Measurements from ENCODE around the gene L2HGDH. TPM values are rescaled to one million over a fixed set of nuclear protein-coding genes. Genes with fewer than 3 reads are reported as not detected.

L2HGDH gene
- total RNA-seq, 1 experiment from 2014 or later, result 24.0 TPM

- Mint-ChIP-seq H3K27ac (no peak overlapping the region), H3K27me3 (ENCODE audit: low read depth) (no peaks in the 10 kb centered on the region), H3K36me3 (no peaks in the 10 kb centered on the region), H3K9me3 (no peaks in the 10 kb centered on the region), H3K4me3 (no peak overlapping the region), H3K4me1 (peaks cover 4% of the 10 kb centered on the region)
- POLR2A ChIA-PET, result interaction anchor here (0.6 kb wide), 2 partner anchors 12 to 28 kb away, joined by 6 to 7 read pairs; no protein-coding TSS in a partner anchor
- CTCF ChIA-PET, result no interaction called here
- TF ChIP-seq KAT7 (CRISPR knock-in tag; IDR thresholded peaks at IDR 0.05; ENCODE audit: borderline replicate concordance) (no peak), CREB1 (CRISPR knock-in tag; IDR thresholded peaks at IDR 0.05) (no peak), CREM (CRISPR knock-in tag; IDR thresholded peaks at IDR 0.05) (no peak), ATF6 (CRISPR knock-in tag; IDR thresholded peaks at IDR 0.05) (no peak), SMAD3 (CRISPR knock-in tag; IDR thresholded peaks at IDR 0.05; ENCODE audit: borderline replicate concordance) (no peak)
- TF ChIP-seq, protein P1, sequence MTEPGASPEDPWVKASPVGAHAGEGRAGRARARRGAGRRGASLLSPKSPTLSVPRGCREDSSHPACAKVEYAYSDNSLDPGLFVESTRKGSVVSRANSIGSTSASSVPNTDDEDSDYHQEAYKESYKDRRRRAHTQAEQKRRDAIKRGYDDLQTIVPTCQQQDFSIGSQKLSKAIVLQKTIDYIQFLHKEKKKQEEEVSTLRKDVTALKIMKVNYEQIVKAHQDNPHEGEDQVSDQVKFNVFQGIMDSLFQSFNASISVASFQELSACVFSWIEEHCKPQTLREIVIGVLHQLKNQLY (CRISPR knock-in tag; IDR thresholded peaks at IDR 0.05), result no peak
- TF ChIP-seq, protein P2, sequence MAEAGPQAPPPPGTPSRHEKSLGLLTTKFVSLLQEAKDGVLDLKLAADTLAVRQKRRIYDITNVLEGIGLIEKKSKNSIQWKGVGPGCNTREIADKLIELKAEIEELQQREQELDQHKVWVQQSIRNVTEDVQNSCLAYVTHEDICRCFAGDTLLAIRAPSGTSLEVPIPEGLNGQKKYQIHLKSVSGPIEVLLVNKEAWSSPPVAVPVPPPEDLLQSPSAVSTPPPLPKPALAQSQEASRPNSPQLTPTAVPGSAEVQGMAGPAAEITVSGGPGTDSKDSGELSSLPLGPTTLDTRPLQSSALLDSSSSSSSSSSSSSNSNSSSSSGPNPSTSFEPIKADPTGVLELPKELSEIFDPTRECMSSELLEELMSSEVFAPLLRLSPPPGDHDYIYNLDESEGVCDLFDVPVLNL (CRISPR knock-in tag; IDR thresholded peaks at IDR 0.05; ENCODE audit: borderline replicate concordance, low read depth), result no peak
- TF ChIP-seq, protein P3, sequence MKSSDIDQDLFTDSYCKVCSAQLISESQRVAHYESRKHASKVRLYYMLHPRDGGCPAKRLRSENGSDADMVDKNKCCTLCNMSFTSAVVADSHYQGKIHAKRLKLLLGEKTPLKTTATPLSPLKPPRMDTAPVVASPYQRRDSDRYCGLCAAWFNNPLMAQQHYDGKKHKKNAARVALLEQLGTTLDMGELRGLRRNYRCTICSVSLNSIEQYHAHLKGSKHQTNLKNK (CRISPR knock-in tag; IDR thresholded peaks at IDR 0.05), result no peak
- no peak for ATAC-seq
- DNase-seq (ENCODE audit: low spot score), result no peak
Measured at GRCh38 chr14:50212726-50213125, 99.3 kb downstream of the L2HGDH start.

DNA sequence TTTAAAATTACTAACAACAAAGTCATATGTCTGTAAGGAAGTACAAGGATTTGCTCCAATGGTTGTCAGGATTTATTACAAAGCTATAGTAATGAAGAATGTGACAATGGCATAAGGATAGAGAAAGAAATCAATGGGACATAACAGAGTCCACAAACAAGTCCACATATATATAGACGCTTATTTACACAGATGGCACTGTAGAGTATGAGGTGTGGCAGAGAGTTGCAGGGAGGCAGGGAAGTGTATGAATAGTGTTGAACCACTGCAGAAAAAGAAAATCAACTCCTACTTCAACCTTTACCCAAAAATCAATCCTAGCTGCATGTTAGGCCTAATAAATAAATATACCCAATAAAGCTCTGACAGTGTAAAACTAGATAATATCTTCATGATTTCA, 102.0 kb downstream of the L2HGDH start:
- no peak for ATAC-seq

More for the DNA sequence above, 102.0 kb downstream of the L2HGDH start:
- ChIA-PET POLR2A (no interaction called here), CTCF (interaction anchor here (1.2 kb wide), 1 partner anchor 358 kb away, joined by 4 read pairs; the partner anchor contains the start of gene NEMF)
- no peaks in the 10 kb centered on the region for H3K4me1 Mint-ChIP-seq
- no peaks in the 10 kb centered on the region for H3K36me3 Mint-ChIP-seq
- no peak overlapping the region for H3K27ac Mint-ChIP-seq
- no peak overlapping the region for H3K4me3 Mint-ChIP-seq
- DNase-seq (ENCODE audit: low spot score), result no peak
- TF ChIP-seq, protein P1 (CRISPR knock-in tag; IDR thresholded peaks at IDR 0.05), result no peak
- TF ChIP-seq ZNF423 (CRISPR knock-in tag; IDR thresholded peaks at IDR 0.05), result no peak
- no peak for TF ChIP-seq SP1 (CRISPR knock-in tag; conservative IDR thresholded peaks at IDR 0.05)
- no peak for TF ChIP-seq HMGA2 (CRISPR knock-in tag; IDR thresholded peaks at IDR 0.05)
- TF ChIP-seq GABPB1 (CRISPR knock-in tag; IDR thresholded peaks at IDR 0.05), result no peak
- TF ChIP-seq, protein P4, sequence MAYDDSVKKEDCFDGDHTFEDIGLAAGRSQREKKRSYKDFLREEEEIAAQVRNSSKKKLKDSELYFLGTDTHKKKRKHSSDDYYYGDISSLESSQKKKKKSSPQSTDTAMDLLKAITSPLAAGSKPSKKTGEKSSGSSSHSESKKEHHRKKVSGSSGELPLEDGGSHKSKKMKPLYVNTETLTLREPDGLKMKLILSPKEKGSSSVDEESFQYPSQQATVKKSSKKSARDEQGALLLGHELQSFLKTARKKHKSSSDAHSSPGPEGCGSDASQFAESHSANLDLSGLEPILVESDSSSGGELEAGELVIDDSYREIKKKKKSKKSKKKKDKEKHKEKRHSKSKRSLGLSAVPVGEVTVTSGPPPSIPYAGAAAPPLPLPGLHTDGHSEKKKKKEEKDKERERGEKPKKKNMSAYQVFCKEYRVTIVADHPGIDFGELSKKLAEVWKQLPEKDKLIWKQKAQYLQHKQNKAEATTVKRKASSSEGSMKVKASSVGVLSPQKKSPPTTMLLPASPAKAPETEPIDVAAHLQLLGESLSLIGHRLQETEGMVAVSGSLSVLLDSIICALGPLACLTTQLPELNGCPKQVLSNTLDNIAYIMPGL (CRISPR knock-in tag; IDR thresholded peaks at IDR 0.05), result no peak
- no peak for TF ChIP-seq OVOL2 (CRISPR knock-in tag; IDR thresholded peaks at IDR 0.05; ENCODE audit: borderline replicate concordance)
- TF ChIP-seq, protein P5, sequence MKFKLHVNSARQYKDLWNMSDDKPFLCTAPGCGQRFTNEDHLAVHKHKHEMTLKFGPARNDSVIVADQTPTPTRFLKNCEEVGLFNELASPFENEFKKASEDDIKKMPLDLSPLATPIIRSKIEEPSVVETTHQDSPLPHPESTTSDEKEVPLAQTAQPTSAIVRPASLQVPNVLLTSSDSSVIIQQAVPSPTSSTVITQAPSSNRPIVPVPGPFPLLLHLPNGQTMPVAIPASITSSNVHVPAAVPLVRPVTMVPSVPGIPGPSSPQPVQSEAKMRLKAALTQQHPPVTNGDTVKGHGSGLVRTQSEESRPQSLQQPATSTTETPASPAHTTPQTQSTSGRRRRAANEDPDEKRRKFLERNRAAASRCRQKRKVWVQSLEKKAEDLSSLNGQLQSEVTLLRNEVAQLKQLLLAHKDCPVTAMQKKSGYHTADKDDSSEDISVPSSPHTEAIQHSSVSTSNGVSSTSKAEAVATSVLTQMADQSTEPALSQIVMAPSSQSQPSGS (CRISPR knock-in tag; IDR thresholded peaks at IDR 0.05; ENCODE audit: borderline replicate concordance, low read depth), result no peak
- TF ChIP-seq PRRX2 (CRISPR knock-in tag; IDR thresholded peaks at IDR 0.05), result no peak
- TF ChIP-seq ZNF232 (CRISPR knock-in tag; IDR thresholded peaks at IDR 0.05), result no peak
- no peak for TF ChIP-seq ZNF671 (CRISPR knock-in tag; IDR thresholded peaks at IDR 0.05)
- TF ChIP-seq ZNF121 (CRISPR knock-in tag; IDR thresholded peaks at IDR 0.05), result no peak
- no peak for TF ChIP-seq SOX15 (CRISPR knock-in tag; IDR thresholded peaks at IDR 0.05)
- TF ChIP-seq MYBL2 (CRISPR knock-in tag; IDR thresholded peaks at IDR 0.05), result no peak
- TF ChIP-seq TP53 (CRISPR knock-in tag; IDR thresholded peaks at IDR 0.05), result no peak
- TF ChIP-seq ETV6 (CRISPR knock-in tag; IDR thresholded peaks at IDR 0.05), result no peak
- no peak for TF ChIP-seq ZNF416 (CRISPR knock-in tag; IDR thresholded peaks at IDR 0.05)
- TF ChIP-seq ELF4 (CRISPR knock-in tag; IDR thresholded peaks at IDR 0.05; ENCODE audit: low read depth), result no peak
- no peak for TF ChIP-seq FOXP4 (CRISPR knock-in tag; IDR thresholded peaks at IDR 0.05)
- TF ChIP-seq, protein P2 (CRISPR knock-in tag; IDR thresholded peaks at IDR 0.05; ENCODE audit: borderline replicate concordance, low read depth), result no peak
- no peaks in the 10 kb centered on the region for H3K9me3 Mint-ChIP-seq
- H3K27me3 Mint-ChIP-seq (ENCODE audit: low read depth), result no peaks in the 10 kb centered on the region

Measured in WTC11 (cell line).